GM12878 (cell line): ENCODE results near the gene PLD3. TPM values are rescaled to one million over a fixed set of nuclear protein-coding genes. Genes with fewer than 3 reads are reported as not detected.

Experiments
- ATAC-seq: fragments of 200-7000 bp; cut with Tn5 transposase; 3 replicates; pipeline ENCODE4 v1.9.1; 2020; ENCODE audit warnings: mild to moderate bottlenecking, moderate library complexity
- BruUV-seq: library from RNA; stranded (reverse); fragments of 400-500 nt; replicated peaks from 2 replicates; lab custom pipeline; 2021; lab: Mats Ljungman, UMichigan
- CTCF ChIA-PET: fragments of 300-600 bp; sonication (Branson Sonifier 250); formaldehyde crosslinking; extraction: SDS; loops from one replicate; lab custom pipeline; 2021; ENCODE audit warnings: inconsistent platforms; lab: Yijun Ruan, JAX
- POLR2A ChIA-PET: fragments of 350-600 bp; formaldehyde crosslinking; extraction: SDS; loops from one replicate; lab custom pipeline; 2021; ENCODE audit warnings: inconsistent platforms; lab: Charles Lee
- RAD21 ChIA-PET: fragments of 300-600 bp; sonication (Branson Sonifier 250); formaldehyde crosslinking; loops from one replicate; lab custom pipeline; 2023; ENCODE audit warnings: antibody characterized with exemption; ENCODE audit not compliant: unreplicated experiment; lab: Charles Lee
- SMC1A ChIA-PET: fragments of 300-600 bp; sonication (Branson Sonifier 250); formaldehyde crosslinking; loops from one replicate; lab custom pipeline; 2023; ENCODE audit not compliant: unreplicated experiment, uncharacterized antibody; lab: Charles Lee
- DNase-seq: peaks from one replicate; pipeline ENCODE4 v3.0.0-alpha.2; 2011; ENCODE audit warnings: low read depth, low spot score
- FAIRE-seq: peaks from 3 replicates; lab custom pipeline; 2011; peaks lifted over from hg19 to GRCh38; lab: Jason Lieb, UNC
- H2AFZ ChIP-seq: 2 replicates; pipeline ENCODE4 v1.6.0; 2011; ENCODE audit warnings: low read depth, low read length, control low read depth; ENCODE audit not compliant: control insufficient read depth
- H3K27ac ChIP-seq: 2 replicates; pipeline ENCODE4 v1.5.1; 2011; ENCODE audit warnings: control low read depth; ENCODE audit not compliant: control insufficient read depth, insufficient read depth
- H3K27me3 ChIP-seq, 2 experiments: replicated peaks in 1 of 2; 2 replicates each; pipeline versions ENCODE4 v1.6.0 to v1.6.1; 2011; ENCODE audit warnings: low read length in 1 of 2; ENCODE audit not compliant: control insufficient read depth in 2 of 2, insufficient read depth in 2 of 2
- H3K36me3 ChIP-seq, 2 experiments: 2 replicates each; pipeline ENCODE4 v1.5.1; 2011; ENCODE audit warnings: low read length in 1 of 2; ENCODE audit not compliant: control insufficient read depth in 2 of 2, insufficient read depth in 2 of 2
- H3K4me1 ChIP-seq: 2 replicates; pipeline ENCODE4 v1.6.1; 2011; ENCODE audit warnings: mild to moderate bottlenecking, low read length, moderate library complexity, mixed read lengths; ENCODE audit not compliant: control insufficient read depth, insufficient read depth
- H3K4me2 ChIP-seq: 2 replicates; pipeline ENCODE4 v1.6.0; 2011; ENCODE audit warnings: control low read depth; ENCODE audit not compliant: control insufficient read depth, insufficient read depth
- H3K4me3 ChIP-seq: fragments of 200-600 bp; sonication (generic); 2 replicates; pipeline ENCODE4 v1.5.1; 2016
- H3K79me2 ChIP-seq: 2 replicates; pipeline ENCODE4 v1.6.0; 2011; ENCODE audit warnings: low read length; ENCODE audit not compliant: control insufficient read depth, insufficient read depth
- H3K9ac ChIP-seq: 2 replicates; pipeline ENCODE4 v1.8.0; 2011; ENCODE audit warnings: low read length, control low read depth, mixed read lengths; ENCODE audit not compliant: control insufficient read depth, insufficient read depth
- H3K9me3 ChIP-seq: replicated peaks from 3 replicates; pipeline ENCODE4 v1.5.1; 2011; ENCODE audit warnings: mild to moderate bottlenecking, low read length; ENCODE audit not compliant: control insufficient read depth, insufficient read depth
- H4K20me1 ChIP-seq: 2 replicates; pipeline ENCODE4 v1.6.0; 2011; ENCODE audit not compliant: control insufficient read depth, insufficient read depth
- CBX5 ChIP-seq: sonication (generic); IDR thresholded peaks from 2 replicates; pipeline ENCODE4 v1.6.1; 2016; ENCODE audit warnings: low read depth, moderate library complexity, mild to moderate bottlenecking, inconsistent platforms
- CHD1 ChIP-seq: IDR thresholded peaks from 2 replicates; pipeline ENCODE4 v1.6.1; 2012; ENCODE audit warnings: low read depth, low read length, improper control_type of control experiment
- DPF2 ChIP-seq: fragments of 450-650 bp; IDR thresholded peaks from 2 replicates; pipeline ENCODE4 v1.6.1; 2017; ENCODE audit warnings: mild to moderate bottlenecking
- IRF4 ChIP-seq: IDR thresholded peaks from 2 replicates; pipeline ENCODE4 v1.6.1; 2011; ENCODE audit warnings: low read depth, low read length
- IRF5 ChIP-seq: fragments of 450-650 bp; IDR thresholded peaks from 2 replicates; pipeline ENCODE4 v1.6.1; 2017; ENCODE audit warnings: borderline replicate concordance
- KLF5 ChIP-seq: fragments of 450-650 bp; IDR thresholded peaks from 2 replicates; pipeline ENCODE4 v1.6.1; 2014; ENCODE audit warnings: mild to moderate bottlenecking; ENCODE audit not compliant: partially characterized antibody
- MEF2A ChIP-seq: IDR thresholded peaks from 2 replicates; pipeline ENCODE4 v1.6.1; 2011; ENCODE audit warnings: low read depth, mild to moderate bottlenecking, low read length, moderate library complexity; ENCODE audit not compliant: insufficient read depth
- SIN3A ChIP-seq: IDR thresholded peaks from 2 replicates; pipeline ENCODE4 v1.6.1; 2012; ENCODE audit warnings: low read depth, low read length, improper control_type of control experiment
- ZBTB40 ChIP-seq: fragments of 450-650 bp; IDR thresholded peaks from 2 replicates; pipeline ENCODE4 v1.6.1; 2016; ENCODE audit warnings: mild to moderate bottlenecking, moderate library complexity, borderline replicate concordance
- WGBS: methylation state at CpG from one replicate; pipeline ENCODE4 v1.1.6; 2016; ENCODE audit warnings: low lambda C conversion rate; ENCODE audit not compliant: insufficient replicate concordance, insufficient coverage; ENCODE audit errors: missing lambda C conversion rate; 5-methylcytosine and 5-hydroxymethylcytosine counted together
- in situ Hi-C: fragments of 300-500 bp; cut with MboI; formaldehyde crosslinking; loops from 9 replicates; pipeline ENCODE4 v1.14.3; 2018; ENCODE audit warnings: mixed read lengths
- intact Hi-C: fragments of 100-400 bp; cut with micrococcal nuclease; formaldehyde crosslinking; loops from one replicate; pipeline ENCODE4 v1.14.2; 2022; ENCODE audit not compliant: unreplicated experiment
- polyA plus RNA-seq, 11 experiments: library from polyadenylated mRNA; depleted of rRNA in 4 of 11; unstranded in 6 of 11; stranded (reverse) in 5 of 11; fragments of >200 nt; fragmentation: Nextera tagmentation in 4 of 11; fragmentation: Illumina TruSeq in 1 of 11; extraction: Ambion mirVana in 4 of 11; extraction: Trizol in 1 of 11; gene quantifications; 1 replicate in 1 of 11; 2 replicates in 10 of 11; pipeline versions ENCODE4 v1.2.1 to v1.2.3, GENCODE V29; 2011 to 2016; ENCODE audit warnings: inconsistent platforms in 2 of 11, missing spikeins in 2 of 11, low read depth in 1 of 11
- total RNA-seq, 4 experiments: library from RNA; depleted of rRNA in 3 of 4; stranded (reverse); fragments of >200 nt in 3 of 4; fragmentation: Illumina TruSeq in 1 of 4; extraction: Trizol in 1 of 4; gene quantifications; 2 replicates each; pipeline versions ENCODE4 v1.2.1 to v1.2.3, GENCODE V29; 2013 to 2021

The PLD3 gene
- total and polyA plus RNA-seq, 10 of the 15 experiments (the other 5 are each of a cell fraction or from before 2014, with no cell fraction given) = 1.3 to 134 (median 72.7) TPM

- no peak overlapping the region for H3K9ac ChIP-seq
- SMC1A ChIA-PET = no interaction called here
- 61% methylated on average over 36 of the region's 41 CpGs for WGBS
- CTCF ChIA-PET = no interaction called here
- H4K20me1 ChIP-seq = no peaks in the 10 kb centered on the region
- no peaks in the 10 kb centered on the region for H3K9me3 ChIP-seq
- peaks cover 5% of the 10 kb centered on the region for H3K4me1 ChIP-seq
- ATAC-seq = no peak
- no peak overlapping the region for H3K4me2 ChIP-seq
- no peaks in the 10 kb centered on the region for H3K36me3 ChIP-seq
- H3K27ac ChIP-seq = no peak overlapping the region
- no peak overlapping the region for H3K4me3 ChIP-seq
- in situ Hi-C loops (no loop called here), intact Hi-C loops (no loop called here)
- POLR2A ChIA-PET = no interaction called here
- no peaks in the 10 kb centered on the region for H3K27me3 ChIP-seq
- DNase-seq = no peak
- no peaks in the 10 kb centered on the region for H3K79me2 ChIP-seq
- TF ChIP-seq CHD1 = no peak
- TF ChIP-seq MEF2A = no peak
- no peak for TF ChIP-seq CBX5
- no peak for TF ChIP-seq ZBTB40
- TF ChIP-seq IRF5 = no peak
- TF ChIP-seq KLF5 = no peak
- no peak for TF ChIP-seq IRF4
- TF ChIP-seq SIN3A = no peak
- TF ChIP-seq DPF2 = no peak
- no TSS peak for BruUV-seq
- H2AFZ ChIP-seq = no peak overlapping the region
- FAIRE-seq = no peak
- RAD21 ChIA-PET = no interaction called here
These were observed 45.7 kb downstream of the PLD3 start for GRCh38 chr19:40393894-40394815.
